GM12865 (cell line): ENCODE results near the gene TMEM119.

ENCODE experiments used
- DNase-seq: peaks from one replicate; pipeline ENCODE4 v3.0.0; 2010; ENCODE audit warnings: low read depth
- H3K4me3 ChIP-seq: 2 replicates; pipeline ENCODE4 v1.5.1; 2011; ENCODE audit warnings: mild to moderate bottlenecking, low read depth, low read length, control low read depth
- CTCF ChIP-seq: IDR thresholded peaks from 2 replicates; pipeline ENCODE4 v1.5.1; 2011; ENCODE audit warnings: low read length, control low read depth, low read depth, inconsistent platforms; ENCODE audit not compliant: insufficient read depth; ENCODE audit errors: missing control alignments

Gene TMEM119

GRCh38 chr12:108597559-108598471, at the start of gene TMEM119:
Gene TMEM119, minus strand, starts transcription at chr12:108598084. Its CDS starts 5,701 bp downstream, at chr12:108592383.
- no peak for TF ChIP-seq CTCF
- no peak for DNase-seq
- no peak within 1 kb of the TSS for H3K4me3 ChIP-seq

GRCh38 chr12:108646600-108647579, 49.0 kb upstream of the TMEM119 start:
- H3K4me3 ChIP-seq: no peak overlapping the region

GRCh38 chr12:108645686-108646599, 48.1 kb upstream of the TMEM119 start:
- DNase-seq: no peak
- TF ChIP-seq CTCF: no peak

More at GRCh38 chr12:108646600-108647579, 49.0 kb upstream of the TMEM119 start:
- DNase-seq: no peak
- no peak for TF ChIP-seq CTCF

GRCh38 chr12:108644811-108645120, 46.9 kb upstream of the TMEM119 start:
- no peak overlapping the region for H3K4me3 ChIP-seq
- no peak for TF ChIP-seq CTCF
- no peak for DNase-seq

More at GRCh38 chr12:108645686-108646599, 48.1 kb upstream of the TMEM119 start:
- no peak overlapping the region for H3K4me3 ChIP-seq

GRCh38 chr12:108643941-108644810, 46.3 kb upstream of the TMEM119 start:
- no peak for TF ChIP-seq CTCF
- DNase-seq: no peak
- H3K4me3 ChIP-seq: no peak overlapping the region
